HepG2 (cell line): ENCODE results near the gene HCRTR1. TPM values are rescaled to one million over a fixed set of nuclear protein-coding genes. Genes with fewer than 3 reads are reported as not detected.
A peak's percentile ranks its signal among the peaks of the same experiment; 100 is the strongest.

Source experiments
- ATAC-seq: fragments of 200-7000 bp; cut with Tn5 transposase; 3 replicates; pipeline ENCODE4 v1.9.1; 2020; ENCODE audit warnings: mild to moderate bottlenecking, moderate library complexity
- BruUV-seq: library from RNA; stranded (reverse); fragments of 400-500 nt; replicated peaks from 2 replicates; lab custom pipeline; 2021; lab: Mats Ljungman, UMichigan
- CTCF ChIA-PET: fragments of 300-600 bp; formaldehyde crosslinking; extraction: SDS; loops from one replicate; lab custom pipeline; 2021; ENCODE audit warnings: low total read pairs, inconsistent platforms, low intra/inter-chr PET ratio; lab: Yijun Ruan, JAX
- POLR2A ChIA-PET: fragments of 350-600 bp; sonication (Branson Sonifier 250); formaldehyde crosslinking; loops from one replicate; lab custom pipeline; 2020; ENCODE audit warnings: antibody characterized with exemption, inconsistent platforms; lab: Yijun Ruan, JAX
- DNase-seq: peaks from one replicate; pipeline ENCODE4 v3.0.0-alpha.2; 2015; ENCODE audit warnings: low spot score
- FAIRE-seq: peaks from 3 replicates; lab custom pipeline; 2011; peaks lifted over from hg19 to GRCh38; lab: Jason Lieb, UNC
- H2AFZ ChIP-seq: one replicate; pipeline ENCODE4 v1.6.1; 2011; ENCODE audit warnings: low read length, inconsistent platforms
- H3K27ac ChIP-seq: fragments of 300-600 bp; 3 replicates; pipeline ENCODE4 v1.8.0; 2011; ENCODE audit warnings: mixed run types, mild to moderate bottlenecking, mixed read lengths, low read length, inconsistent platforms; ENCODE audit not compliant: insufficient read depth; ENCODE audit errors: extremely low read length
- H3K27me3 ChIP-seq, 2 experiments: fragments of 200-600 bp in 1 of 2; 2 replicates in 1 of 2; 3 replicates in 1 of 2; pipeline versions ENCODE4 v1.6.0 to v1.8.0; 2011; ENCODE audit warnings: low read length in 2 of 2, mild to moderate bottlenecking in 2 of 2, moderate library complexity in 2 of 2, inconsistent platforms in 1 of 2; ENCODE audit not compliant: insufficient read depth in 2 of 2, control insufficient read depth in 1 of 2
- H3K36me3 ChIP-seq, 2 experiments: fragments of 200-600 bp in 1 of 2; replicated peaks in 1 of 2; 2 replicates in 1 of 2; 3 replicates in 1 of 2; pipeline versions ENCODE4 v1.5.1 to v1.8.0; 2011; ENCODE audit warnings: low read length in 2 of 2, inconsistent platforms in 1 of 2; ENCODE audit not compliant: insufficient read depth in 2 of 2, control insufficient read depth in 1 of 2
- H3K4me1 ChIP-seq: 2 replicates; pipeline ENCODE4 v1.5.1; 2012; ENCODE audit warnings: low read length, inconsistent platforms; ENCODE audit not compliant: insufficient read depth
- H3K4me2 ChIP-seq: 2 replicates; pipeline ENCODE4 v1.6.0; 2011; ENCODE audit warnings: low read depth, low read length, inconsistent platforms
- H3K4me3 ChIP-seq, 3 experiments: fragments of 200-600 bp in 1 of 3; sonication (generic), shearing (Covaris generic) in 1 of 3; replicated peaks in 1 of 3; 2 replicates each; pipeline ENCODE4 v1.5.1; 2011 to 2016; ENCODE audit warnings: low read length in 3 of 3, inconsistent platforms in 2 of 3, low read depth in 2 of 3, mild to moderate bottlenecking in 2 of 3, control low read depth in 1 of 3, mixed read lengths in 1 of 3; ENCODE audit not compliant: insufficient read depth in 1 of 3
- H3K79me2 ChIP-seq: one replicate; pipeline ENCODE4 v1.6.1; 2011; ENCODE audit warnings: low read length, inconsistent platforms; ENCODE audit not compliant: insufficient read depth
- H3K9ac ChIP-seq: 2 replicates; pipeline ENCODE4 v1.6.0; 2011; ENCODE audit warnings: mild to moderate bottlenecking, low read depth, low read length, inconsistent platforms; ENCODE audit not compliant: insufficient read depth
- H3K9me3 ChIP-seq: 2 replicates; pipeline ENCODE4 v1.5.1; 2012; ENCODE audit warnings: mild to moderate bottlenecking, low read length
- H4K20me1 ChIP-seq: 2 replicates; pipeline ENCODE4 v1.6.0; 2011; ENCODE audit warnings: inconsistent platforms, mild to moderate bottlenecking, low read length, moderate library complexity; ENCODE audit not compliant: insufficient read depth
- CREB1 ChIP-seq, 2 experiments: fragments of 450-650 bp in 1 of 2; IDR thresholded peaks; 2 replicates each; pipeline ENCODE4 v1.6.1; 2016 to 2017; ENCODE audit warnings: control low read depth in 1 of 2, mild to moderate bottlenecking in 1 of 2, missing compliant biosample characterization in 1 of 2, missing genetic modification characterization in 1 of 2
- NFYB ChIP-seq: sonication (generic); formaldehyde crosslinking; IDR thresholded peaks from 2 replicates; pipeline ENCODE4 v1.4.0; 2020; ENCODE audit warnings: missing genetic modification reagents
- TERF1 ChIP-seq: sonication (generic); formaldehyde crosslinking; IDR thresholded peaks from 2 replicates; pipeline ENCODE4 v1.8.0; 2022; ENCODE audit warnings: mild to moderate bottlenecking, missing genetic modification reagents, moderate library complexity
- ZNF431 ChIP-seq: sonication (generic); formaldehyde crosslinking; IDR thresholded peaks from 2 replicates; pipeline ENCODE4 v1.9.0; 2022; ENCODE audit warnings: missing genetic modification reagents, low read depth, mild to moderate bottlenecking, borderline replicate concordance
- ZNF598 ChIP-seq: sonication (generic); formaldehyde crosslinking; IDR thresholded peaks from 2 replicates; pipeline ENCODE4 v1.5.1; 2020; ENCODE audit warnings: mild to moderate bottlenecking, missing genetic modification reagents, borderline replicate concordance
- WGBS: methylation state at CpG from one replicate; pipeline ENCODE4 v1.1.6; 2017; ENCODE audit warnings: low lambda C conversion rate; 5-methylcytosine and 5-hydroxymethylcytosine counted together
- in situ Hi-C: cut with HindIII; loops from 2 replicates; pipeline ENCODE4 v1.10.0; 2017; ENCODE audit warnings: low pct_unique_long_range_greater_than_20kb; ENCODE audit not compliant: extremely low pct_ligation_motif_present
- intact Hi-C: fragments of 100-400 bp; cut with micrococcal nuclease; formaldehyde crosslinking; loops from one replicate; pipeline ENCODE4 v1.10.0; 2022; ENCODE audit not compliant: unreplicated experiment
- polyA plus RNA-seq, 8 experiments: library from polyadenylated mRNA; depleted of rRNA in 3 of 8; stranded (reverse) in 7 of 8; unstranded in 1 of 8; fragments of >200 nt; fragmentation: Illumina TruSeq in 4 of 8; extraction: Trizol in 4 of 8; gene quantifications; 2 replicates each; pipeline versions ENCODE4 v1.2.1 to v1.2.3, GENCODE V29; 2011 to 2016; ENCODE audit warnings: low read depth in 4 of 8, missing spikeins in 1 of 8, mixed read lengths in 1 of 8; ENCODE audit not compliant: insufficient read depth in 1 of 8
- total RNA-seq, 5 experiments: library from RNA; depleted of rRNA; stranded (reverse); fragments of >200 nt; fragmentation: Illumina TruSeq; extraction: Trizol; gene quantifications; 2 replicates each; pipeline ENCODE4 v1.2.3, GENCODE V29; 2016; ENCODE audit warnings: low read depth in 1 of 5
- TF ChIP-seq, protein P1 (sequence below): sonication (generic); formaldehyde crosslinking; IDR thresholded peaks from 2 replicates; pipeline ENCODE4 v1.8.0; 2022; ENCODE audit warnings: mild to moderate bottlenecking, missing genetic modification reagents
- TF ChIP-seq, protein P2 (sequence below): sonication (generic); formaldehyde crosslinking; IDR thresholded peaks from 2 replicates; pipeline ENCODE4 v1.4.0; 2020; ENCODE audit warnings: missing genetic modification reagents
- TF ChIP-seq, protein P3 (sequence below): IDR thresholded peaks from 2 replicates; pipeline ENCODE4 v1.6.1; 2016; ENCODE audit warnings: low read depth

HCRTR1 gene
- total and polyA plus RNA-seq, 2 of the 13 experiments (the other 11 are each of a cell fraction or from before 2014, with no cell fraction given) = not detected

DNA sequence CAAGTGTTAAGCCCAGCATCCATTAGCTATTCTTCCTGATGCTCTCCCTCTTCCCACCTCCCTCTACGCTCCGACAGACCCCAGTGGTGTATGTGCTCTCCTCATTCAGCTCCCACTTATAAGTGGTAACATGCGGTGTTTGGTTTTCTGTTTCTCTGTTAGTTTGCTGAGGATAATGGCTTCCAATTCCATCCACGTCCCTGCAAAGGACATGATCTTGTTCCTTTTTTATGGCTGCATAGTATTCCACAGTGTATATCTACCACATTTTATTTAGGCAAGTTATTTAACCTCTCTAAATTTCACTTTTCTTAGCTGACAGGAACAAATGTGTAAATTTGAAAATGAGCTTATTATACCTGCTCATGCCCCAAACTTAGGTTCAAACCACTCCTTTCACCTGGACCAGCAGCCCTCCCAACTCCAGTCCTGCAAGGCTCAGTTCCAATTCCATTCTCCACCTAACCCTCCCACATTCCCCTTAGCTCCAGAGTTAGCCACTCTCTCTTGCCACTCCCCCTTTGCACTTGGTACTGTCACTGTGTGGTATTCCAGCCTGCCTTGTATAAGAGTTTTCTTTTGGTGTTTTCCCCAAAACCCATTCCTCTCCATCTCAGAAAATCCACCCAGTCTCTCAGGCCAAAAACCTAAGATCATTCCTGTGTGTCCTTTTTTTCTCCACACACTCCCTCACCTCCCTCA, 28.9 kb downstream of the HCRTR1 start:
- no peaks in the 10 kb centered on the region for H3K36me3 ChIP-seq
- H4K20me1 ChIP-seq = no peaks in the 10 kb centered on the region
- CTCF ChIA-PET = no interaction called here
- no peak overlapping the region for H2AFZ ChIP-seq
- ATAC-seq (no peak), FAIRE-seq (no peak), DNase-seq (no peak)
- POLR2A ChIA-PET = no interaction called here
- no peak overlapping the region for H3K9ac ChIP-seq
- in situ Hi-C loops (no loop called here), intact Hi-C loops (no loop called here)
- no peaks in the 10 kb centered on the region; a peak in 1 of 5 replicates for H3K27me3 ChIP-seq
- H3K4me3 ChIP-seq = no peak overlapping the region
- H3K79me2 ChIP-seq = peaks cover 23% of the 10 kb centered on the region
- no TSS peak for BruUV-seq
- WGBS = 95% methylated on average over 4 of the region's 4 CpGs
- H3K9me3 ChIP-seq = no peaks in the 10 kb centered on the region
- peaks cover 68% of the 10 kb centered on the region for H3K4me1 ChIP-seq
- TF ChIP-seq, protein P1, sequence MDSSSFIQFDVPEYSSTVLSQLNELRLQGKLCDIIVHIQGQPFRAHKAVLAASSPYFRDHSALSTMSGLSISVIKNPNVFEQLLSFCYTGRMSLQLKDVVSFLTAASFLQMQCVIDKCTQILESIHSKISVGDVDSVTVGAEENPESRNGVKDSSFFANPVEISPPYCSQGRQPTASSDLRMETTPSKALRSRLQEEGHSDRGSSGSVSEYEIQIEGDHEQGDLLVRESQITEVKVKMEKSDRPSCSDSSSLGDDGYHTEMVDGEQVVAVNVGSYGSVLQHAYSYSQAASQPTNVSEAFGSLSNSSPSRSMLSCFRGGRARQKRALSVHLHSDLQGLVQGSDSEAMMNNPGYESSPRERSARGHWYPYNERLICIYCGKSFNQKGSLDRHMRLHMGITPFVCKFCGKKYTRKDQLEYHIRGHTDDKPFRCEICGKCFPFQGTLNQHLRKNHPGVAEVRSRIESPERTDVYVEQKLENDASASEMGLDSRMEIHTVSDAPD (CRISPR knock-in tag) = no peak
- TF ChIP-seq CREB1 (IDR thresholded peaks at IDR 0.05) (no peak), CREB1 (CRISPR knock-in tag; IDR thresholded peaks at IDR 0.05) (0 out of 2 replicates have a peak, but pooled peaks have one; percentile 12), TERF1 (CRISPR knock-in tag) (no peak)
- H3K4me2 ChIP-seq = no peak overlapping the region
- no peak overlapping the region for H3K27ac ChIP-seq

- DNase-seq (peak; percentile 44), FAIRE-seq (no peak), ATAC-seq (peak; percentile 19)
- ChIA-PET POLR2A (no interaction called here), CTCF (no interaction called here)
- Histone ChIP-seq H3K9ac (no peak overlapping the region), H3K79me2 (peaks cover 21% of the 10 kb centered on the region), H3K27ac (no peak overlapping the region), H3K4me2 (no peak overlapping the region), H4K20me1 (no peaks in the 10 kb centered on the region), H3K4me3 (no peak overlapping the region), H3K36me3 (no peaks in the 10 kb centered on the region), H2AFZ (no peak overlapping the region), H3K4me1 (peaks cover 71% of the 10 kb centered on the region), H3K9me3 (no peaks in the 10 kb centered on the region), H3K27me3 (no peaks in the 10 kb centered on the region; a peak in 1 of 5 replicates)
- intact Hi-C loops = no loop called here
- in situ Hi-C loops = no loop called here
- BruUV-seq = no TSS peak
- WGBS = 42% methylated on average over 2 of the region's 2 CpGs
- TF ChIP-seq ZNF431 (no peak), ZNF598 (CRISPR knock-in tag) (no peak), NFYB (CRISPR knock-in tag) (no peak)
- TF ChIP-seq, protein P2, sequence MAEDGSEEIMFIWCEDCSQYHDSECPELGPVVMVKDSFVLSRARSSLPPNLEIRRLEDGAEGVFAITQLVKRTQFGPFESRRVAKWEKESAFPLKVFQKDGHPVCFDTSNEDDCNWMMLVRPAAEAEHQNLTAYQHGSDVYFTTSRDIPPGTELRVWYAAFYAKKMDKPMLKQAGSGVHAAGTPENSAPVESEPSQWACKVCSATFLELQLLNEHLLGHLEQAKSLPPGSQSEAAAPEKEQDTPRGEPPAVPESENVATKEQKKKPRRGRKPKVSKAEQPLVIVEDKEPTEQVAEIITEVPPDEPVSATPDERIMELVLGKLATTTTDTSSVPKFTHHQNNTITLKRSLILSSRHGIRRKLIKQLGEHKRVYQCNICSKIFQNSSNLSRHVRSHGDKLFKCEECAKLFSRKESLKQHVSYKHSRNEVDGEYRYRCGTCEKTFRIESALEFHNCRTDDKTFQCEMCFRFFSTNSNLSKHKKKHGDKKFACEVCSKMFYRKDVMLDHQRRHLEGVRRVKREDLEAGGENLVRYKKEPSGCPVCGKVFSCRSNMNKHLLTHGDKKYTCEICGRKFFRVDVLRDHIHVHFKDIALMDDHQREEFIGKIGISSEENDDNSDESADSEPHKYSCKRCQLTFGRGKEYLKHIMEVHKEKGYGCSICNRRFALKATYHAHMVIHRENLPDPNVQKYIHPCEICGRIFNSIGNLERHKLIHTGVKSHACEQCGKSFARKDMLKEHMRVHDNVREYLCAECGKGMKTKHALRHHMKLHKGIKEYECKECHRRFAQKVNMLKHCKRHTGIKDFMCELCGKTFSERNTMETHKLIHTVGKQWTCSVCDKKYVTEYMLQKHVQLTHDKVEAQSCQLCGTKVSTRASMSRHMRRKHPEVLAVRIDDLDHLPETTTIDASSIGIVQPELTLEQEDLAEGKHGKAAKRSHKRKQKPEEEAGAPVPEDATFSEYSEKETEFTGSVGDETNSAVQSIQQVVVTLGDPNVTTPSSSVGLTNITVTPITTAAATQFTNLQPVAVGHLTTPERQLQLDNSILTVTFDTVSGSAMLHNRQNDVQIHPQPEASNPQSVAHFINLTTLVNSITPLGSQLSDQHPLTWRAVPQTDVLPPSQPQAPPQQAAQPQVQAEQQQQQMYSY (CRISPR knock-in tag) = peak; percentile 95
- TF ChIP-seq, protein P3, sequence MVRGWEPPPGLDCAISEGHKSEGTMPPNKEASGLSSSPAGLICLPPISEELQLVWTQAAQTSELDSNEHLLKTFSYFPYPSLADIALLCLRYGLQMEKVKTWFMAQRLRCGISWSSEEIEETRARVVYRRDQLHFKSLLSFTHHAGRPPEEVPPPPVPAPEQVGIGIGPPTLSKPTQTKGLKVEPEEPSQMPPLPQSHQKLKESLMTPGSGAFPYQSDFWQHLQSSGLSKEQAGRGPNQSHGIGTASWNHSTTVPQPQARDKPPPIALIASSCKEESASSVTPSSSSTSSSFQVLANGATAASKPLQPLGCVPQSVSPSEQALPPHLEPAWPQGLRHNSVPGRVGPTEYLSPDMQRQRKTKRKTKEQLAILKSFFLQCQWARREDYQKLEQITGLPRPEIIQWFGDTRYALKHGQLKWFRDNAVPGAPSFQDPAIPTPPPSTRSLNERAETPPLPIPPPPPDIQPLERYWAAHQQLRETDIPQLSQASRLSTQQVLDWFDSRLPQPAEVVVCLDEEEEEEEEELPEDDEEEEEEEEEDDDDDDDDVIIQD (CRISPR knock-in tag) = no peak
These were observed 29.6 kb downstream of the HCRTR1 start for GRCh38 chr1:31647106-31647505.
